ENCODE data around the gene SBNO2. TPM values are rescaled to one million over a fixed set of nuclear protein-coding genes. Genes with fewer than 3 reads are reported as not detected.

SBNO2 gene
- total and polyA plus RNA-seq, 4 donors = 7.2 to 17.9 (median 11.7) TPM

DNA sequence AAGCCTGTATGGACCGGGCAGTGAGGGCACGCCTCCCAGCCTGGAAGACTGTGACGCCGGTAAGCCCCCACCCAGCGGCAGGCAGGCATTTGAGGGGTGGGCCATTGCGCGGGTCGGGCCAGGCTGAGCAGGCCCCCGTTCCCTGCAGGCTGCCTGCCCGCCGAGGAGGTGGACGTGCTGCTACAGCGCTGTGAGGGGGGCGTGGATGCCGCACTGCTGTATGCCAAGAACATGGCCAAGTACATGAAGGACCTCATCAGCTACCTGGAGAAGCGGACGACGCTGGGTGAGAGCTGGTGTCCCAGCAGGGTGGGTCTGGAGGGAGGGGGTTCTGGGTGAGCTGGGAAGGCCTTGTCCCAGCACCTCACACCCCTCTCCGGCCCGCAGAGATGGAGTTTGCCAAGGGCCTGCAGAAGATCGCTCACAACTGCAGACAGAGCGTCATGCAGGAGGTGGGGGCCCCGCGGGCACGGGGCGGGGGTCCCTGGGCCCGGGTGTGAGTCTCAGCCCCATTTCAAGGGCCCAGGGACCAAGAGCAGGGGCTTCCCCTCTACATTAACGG, 100.0 kb downstream of the SBNO2 start:
- peaks cover 12% of the 10 kb centered on the region for H3K4me1 ChIP-seq (ENCODE audit: control insufficient read depth, insufficient read depth, low read length)
- no peak overlapping the region for H3K27ac ChIP-seq (ENCODE audit: low read depth, low read length)
- peaks cover 2% of the 10 kb centered on the region for H3K36me3 ChIP-seq (ENCODE audit: control insufficient read depth, insufficient read depth, low read length)
- no peak for DNase-seq (ENCODE audit: low read depth in 4 of 6, low spot score in 6 of 6)
- H3K27me3 ChIP-seq (ENCODE audit: control insufficient read depth, insufficient read depth, low read length) = peaks cover 33% of the 10 kb centered on the region
- WGBS (ENCODE audit: insufficient coverage) = 80% methylated on average over 25 of the region's 28 CpGs
- no peak overlapping the region for H3K4me3 ChIP-seq (ENCODE audit: low read depth, low read length)
- H3K9me3 ChIP-seq (ENCODE audit: control insufficient read depth, insufficient read depth, low read length) = no peaks in the 10 kb centered on the region

- H3K4me1 ChIP-seq (ENCODE audit: control insufficient read depth, insufficient read depth, low read length) = peaks cover 12% of the 10 kb centered on the region
- H3K27ac ChIP-seq (ENCODE audit: low read depth, low read length) = no peak overlapping the region
- 90% methylated on average over 30 of the region's 30 CpGs for WGBS (ENCODE audit: insufficient coverage)
- H3K4me3 ChIP-seq (ENCODE audit: low read depth, low read length) = no peak overlapping the region
- H3K27me3 ChIP-seq (ENCODE audit: control insufficient read depth, insufficient read depth, low read length) = peaks cover 40% of the 10 kb centered on the region
- no peak for DNase-seq (ENCODE audit: low read depth in 4 of 6, low spot score in 6 of 6)
- H3K9me3 ChIP-seq (ENCODE audit: control insufficient read depth, insufficient read depth, low read length) = no peaks in the 10 kb centered on the region
- H3K36me3 ChIP-seq (ENCODE audit: control insufficient read depth, insufficient read depth, low read length) = peaks cover 2% of the 10 kb centered on the region
Measured at GRCh38 chr19:1073063-1073955, 100.8 kb downstream of the SBNO2 start.

GRCh38 chr19:1072371-1073015, 101.6 kb downstream of the SBNO2 start:
- H3K36me3 ChIP-seq (ENCODE audit: control insufficient read depth, insufficient read depth, low read length) = peaks cover 2% of the 10 kb centered on the region
- peaks cover 15% of the 10 kb centered on the region for H3K4me1 ChIP-seq (ENCODE audit: control insufficient read depth, insufficient read depth, low read length)
- WGBS (ENCODE audit: insufficient coverage) = 90% methylated on average over 8 of the region's 11 CpGs
- H3K27me3 ChIP-seq (ENCODE audit: control insufficient read depth, insufficient read depth, low read length) = peaks cover 48% of the 10 kb centered on the region
- H3K9me3 ChIP-seq (ENCODE audit: control insufficient read depth, insufficient read depth, low read length) = no peaks in the 10 kb centered on the region
- H3K27ac ChIP-seq (ENCODE audit: low read depth, low read length) = no peak overlapping the region
- no peak for DNase-seq (ENCODE audit: low read depth in 4 of 6, low spot score in 6 of 6)
- H3K4me3 ChIP-seq (ENCODE audit: low read depth, low read length) = no peak overlapping the region

DNA sequence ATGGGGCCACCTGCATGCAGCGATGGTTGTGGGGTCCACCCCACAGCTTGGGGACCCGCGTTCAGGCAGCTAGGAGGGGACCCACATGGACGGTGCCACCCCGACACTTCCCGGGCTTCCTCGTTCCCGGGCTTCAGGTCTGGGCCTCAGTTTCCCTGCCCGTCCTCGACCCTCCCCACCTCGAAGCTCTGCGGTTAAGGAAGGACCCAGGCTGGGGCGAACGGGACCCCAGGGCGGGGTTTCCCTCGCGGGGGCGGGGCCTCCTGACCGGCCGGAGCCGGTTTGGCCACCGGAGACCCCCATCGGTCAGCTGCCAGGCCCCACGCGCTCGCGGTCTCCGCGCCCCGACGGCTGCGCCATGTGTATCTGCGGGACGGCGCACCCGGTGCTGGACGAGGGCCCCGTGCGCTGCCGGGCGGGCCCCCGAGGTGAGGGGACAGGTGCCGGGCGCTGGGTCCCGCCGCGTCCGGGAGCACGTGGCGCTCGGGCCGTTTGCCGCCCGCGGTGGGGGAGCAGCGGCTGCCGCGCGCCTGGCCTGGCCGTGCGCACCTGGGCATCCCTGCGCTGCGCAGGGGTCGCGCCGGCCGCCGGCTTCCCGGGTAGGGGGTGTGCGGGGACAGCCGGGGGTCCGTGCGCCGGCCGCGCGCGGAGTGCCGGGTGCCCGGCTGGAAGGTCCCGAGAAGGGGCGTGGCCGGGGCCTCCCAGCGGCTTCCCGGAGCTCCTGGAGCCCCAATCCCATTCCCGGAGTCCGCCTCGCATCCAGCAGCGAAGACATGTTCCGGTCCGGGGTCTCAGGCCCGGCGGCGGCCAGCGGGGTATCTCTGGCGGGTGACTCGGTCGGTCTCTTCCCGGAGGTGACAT, 102.9 kb downstream of the SBNO2 start:
- peaks cover 27% of the 10 kb centered on the region for H3K4me1 ChIP-seq (ENCODE audit: control insufficient read depth, insufficient read depth, low read length)
- WGBS (ENCODE audit: insufficient coverage) = 4% methylated on average over 99 of the region's 99 CpGs
- no peak overlapping the region for H3K27ac ChIP-seq (ENCODE audit: low read depth, low read length)
- H3K4me3 ChIP-seq (ENCODE audit: low read depth, low read length) = no peak overlapping the region
- H3K27me3 ChIP-seq (ENCODE audit: control insufficient read depth, insufficient read depth, low read length) = peaks cover 61% of the 10 kb centered on the region
- no peaks in the 10 kb centered on the region for H3K9me3 ChIP-seq (ENCODE audit: control insufficient read depth, insufficient read depth, low read length)
- DNase-seq (ENCODE audit: low read depth in 4 of 6, low spot score in 6 of 6) = no peak
- peaks cover 2% of the 10 kb centered on the region for H3K36me3 ChIP-seq (ENCODE audit: control insufficient read depth, insufficient read depth, low read length)

DNA sequence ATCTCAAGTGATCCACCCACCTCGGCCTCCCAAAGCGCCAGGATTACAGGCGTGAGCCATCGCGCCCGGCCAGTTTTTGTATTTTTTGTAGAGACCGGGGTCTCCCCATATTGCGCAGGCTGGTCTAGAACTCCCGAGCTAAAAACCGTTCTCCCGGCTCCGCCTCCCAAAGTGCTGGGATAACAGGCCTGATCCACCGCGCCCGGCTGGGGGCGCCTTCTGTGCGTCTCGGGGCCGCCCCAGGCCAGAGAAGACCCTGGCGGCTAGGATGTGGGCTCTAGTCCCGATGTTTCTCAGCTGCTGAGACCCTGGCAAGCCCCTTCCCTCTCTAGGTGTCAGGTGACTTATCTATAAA, 103.5 kb downstream of the SBNO2 start:
- peaks cover 27% of the 10 kb centered on the region for H3K4me1 ChIP-seq (ENCODE audit: control insufficient read depth, insufficient read depth, low read length)

GRCh38 chr19:1069009-1069779, 104.9 kb downstream of the SBNO2 start:
- peaks cover 36% of the 10 kb centered on the region for H3K4me1 ChIP-seq (ENCODE audit: control insufficient read depth, insufficient read depth, low read length)
- 65% methylated on average over 25 of the region's 25 CpGs for WGBS (ENCODE audit: insufficient coverage)
- DNase-seq (ENCODE audit: low read depth in 4 of 6, low spot score in 6 of 6) = no peak
- H3K9me3 ChIP-seq (ENCODE audit: control insufficient read depth, insufficient read depth, low read length) = no peaks in the 10 kb centered on the region
- peaks cover 2% of the 10 kb centered on the region for H3K36me3 ChIP-seq (ENCODE audit: control insufficient read depth, insufficient read depth, low read length)
- H3K4me3 ChIP-seq (ENCODE audit: low read depth, low read length) = no peak overlapping the region
- H3K27ac ChIP-seq (ENCODE audit: low read depth, low read length) = no peak overlapping the region
- peaks cover 79% of the 10 kb centered on the region for H3K27me3 ChIP-seq (ENCODE audit: control insufficient read depth, insufficient read depth, low read length)

More for the DNA sequence above, 103.5 kb downstream of the SBNO2 start:
- 5% methylated on average over 21 of the region's 21 CpGs for WGBS (ENCODE audit: insufficient coverage)
- Histone ChIP-seq H3K36me3 (ENCODE audit: control insufficient read depth, insufficient read depth, low read length) (peaks cover 2% of the 10 kb centered on the region), H3K27me3 (ENCODE audit: control insufficient read depth, insufficient read depth, low read length) (peaks cover 67% of the 10 kb centered on the region), H3K27ac (ENCODE audit: low read depth, low read length) (no peak overlapping the region), H3K4me3 (ENCODE audit: low read depth, low read length) (no peak overlapping the region), H3K9me3 (ENCODE audit: control insufficient read depth, insufficient read depth, low read length) (no peaks in the 10 kb centered on the region)
- no peak for DNase-seq (ENCODE audit: low read depth in 4 of 6, low spot score in 6 of 6)

DNA sequence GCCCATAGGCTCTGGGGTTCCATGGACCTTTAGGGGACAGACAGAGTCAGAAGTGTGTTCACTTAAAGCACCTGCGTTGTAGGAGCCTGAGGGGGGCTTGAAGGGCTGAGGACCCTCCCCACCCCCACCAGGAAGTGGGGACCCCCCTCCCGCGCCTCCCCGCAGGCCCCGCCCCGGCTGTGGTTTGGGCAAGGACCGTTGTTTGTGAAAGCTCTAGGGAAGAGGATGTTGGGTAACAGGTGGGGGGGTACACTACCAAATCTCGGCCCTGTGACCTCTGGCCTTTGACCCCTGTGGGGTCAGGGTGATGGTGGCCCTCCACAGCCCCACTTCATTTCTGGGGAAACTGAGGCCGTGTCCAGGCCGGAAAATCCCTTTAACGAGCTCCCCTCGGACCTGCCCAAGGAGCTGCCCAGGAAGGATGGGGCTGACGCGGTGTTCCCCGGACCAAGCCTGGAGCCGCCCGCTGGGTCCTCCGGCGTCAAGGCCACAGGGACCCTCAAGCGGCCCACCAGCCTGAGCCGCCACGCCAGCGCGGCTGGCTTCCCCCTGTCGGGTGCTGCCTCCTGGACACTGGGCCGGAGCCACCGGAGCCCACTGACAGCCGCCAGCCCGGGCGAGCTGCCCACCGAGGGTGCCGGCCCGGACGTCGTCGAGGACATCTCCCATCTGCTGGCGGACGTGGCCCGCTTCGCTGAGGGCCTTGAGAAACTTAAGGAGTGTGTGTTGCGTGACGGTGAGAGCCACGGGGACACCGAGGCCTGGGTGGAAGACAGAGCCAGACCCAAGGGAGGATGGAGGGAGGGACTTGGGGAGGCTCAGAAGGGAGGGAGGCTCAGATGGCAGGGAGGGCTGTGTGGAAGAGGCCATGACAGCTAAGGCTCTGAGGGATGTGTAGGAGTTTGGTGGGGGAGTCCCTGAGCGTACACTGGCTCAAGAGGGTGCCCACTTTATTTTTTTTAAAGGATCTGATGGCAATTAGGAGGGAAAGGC, 105.8 kb downstream of the SBNO2 start:
- H3K4me1 ChIP-seq (ENCODE audit: control insufficient read depth, insufficient read depth, low read length) = peaks cover 35% of the 10 kb centered on the region
- peaks cover 6% of the 10 kb centered on the region for H3K36me3 ChIP-seq (ENCODE audit: control insufficient read depth, insufficient read depth, low read length)
- 89% methylated on average over 38 of the region's 45 CpGs for WGBS (ENCODE audit: insufficient coverage)
- no peaks in the 10 kb centered on the region for H3K9me3 ChIP-seq (ENCODE audit: control insufficient read depth, insufficient read depth, low read length)
- no peak overlapping the region for H3K4me3 ChIP-seq (ENCODE audit: low read depth, low read length)
- no peak for DNase-seq (ENCODE audit: low read depth in 4 of 6, low spot score in 6 of 6)
- no peak overlapping the region for H3K27ac ChIP-seq (ENCODE audit: low read depth, low read length)
- peaks cover 84% of the 10 kb centered on the region for H3K27me3 ChIP-seq (ENCODE audit: control insufficient read depth, insufficient read depth, low read length)

GRCh38 chr19:1067341-1067957, 106.6 kb downstream of the SBNO2 start:
- peaks cover 81% of the 10 kb centered on the region for H3K27me3 ChIP-seq (ENCODE audit: control insufficient read depth, insufficient read depth, low read length)
- no peak overlapping the region for H3K27ac ChIP-seq (ENCODE audit: low read depth, low read length)
- WGBS (ENCODE audit: insufficient coverage) = 5% methylated on average over 34 of the region's 38 CpGs
- peaks cover 35% of the 10 kb centered on the region for H3K4me1 ChIP-seq (ENCODE audit: control insufficient read depth, insufficient read depth, low read length)
- H3K36me3 ChIP-seq (ENCODE audit: control insufficient read depth, insufficient read depth, low read length) = peaks cover 8% of the 10 kb centered on the region
- H3K4me3 ChIP-seq (ENCODE audit: low read depth, low read length) = no peak overlapping the region
- H3K9me3 ChIP-seq (ENCODE audit: control insufficient read depth, insufficient read depth, low read length) = no peaks in the 10 kb centered on the region
- DNase-seq (ENCODE audit: low read depth in 4 of 6, low spot score in 6 of 6) = no peak
